Fibroblast of villous mesenchyme (primary cell): Measurements from ENCODE around the gene PRKRIP1. TPM values are rescaled to one million over a fixed set of nuclear protein-coding genes. Genes with fewer than 3 reads are reported as not detected.
"Not testable (repeated sequence)": the region's sequence is repeated elsewhere in the genome, so short reads cannot be mapped to it uniquely, and the experiment has no call there.

Source experiments
- DNase-seq: peaks from one replicate; pipeline ENCODE4 v3.0.0-alpha.2; 2010; ENCODE audit warnings: low read depth
- H3K4me3 ChIP-seq: 2 replicates; pipeline ENCODE4 v1.5.1; 2011; ENCODE audit warnings: low read depth, mild to moderate bottlenecking, low read length
- CTCF ChIP-seq: IDR thresholded peaks from 2 replicates; pipeline ENCODE4 v1.5.1; 2012; ENCODE audit warnings: low read depth, mild to moderate bottlenecking, low read length; ENCODE audit not compliant: insufficient read depth
- total RNA-seq: library from RNA; depleted of rRNA; stranded (reverse); fragments of >200 nt; gene quantifications from 2 replicates; pipeline ENCODE4 v1.2.3, GENCODE V29; 2012

The PRKRIP1 gene
- total RNA-seq, 1 donor = 18.6 TPM

- TF ChIP-seq CTCF = no peak
- no peak for DNase-seq
- H3K4me3 ChIP-seq = no peak overlapping the region
These were observed 2.4 kb downstream of the PRKRIP1 start for GRCh38 chr7:102398543-102398942.

DNA sequence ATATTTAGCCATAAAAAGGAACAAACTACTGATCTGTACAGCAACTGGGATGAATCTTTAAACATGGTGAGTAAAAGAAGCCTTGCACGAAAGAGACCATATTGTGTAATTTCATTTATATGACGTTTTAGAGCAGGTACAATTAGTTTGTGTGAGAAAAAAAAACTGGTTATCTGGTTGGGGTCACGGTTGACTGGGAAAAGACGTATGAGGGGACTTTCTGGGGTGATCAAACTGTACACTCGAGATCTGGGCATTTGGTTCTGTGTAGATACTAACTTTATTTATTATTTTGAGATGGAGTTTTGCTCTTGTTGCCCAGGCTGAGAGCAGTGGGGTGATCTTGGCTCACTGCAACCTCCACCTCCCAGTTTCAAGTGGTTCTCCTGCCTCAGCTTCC lies 4.2 kb downstream of the PRKRIP1 start:
- no peak for TF ChIP-seq CTCF
- no peak overlapping the region for H3K4me3 ChIP-seq
- DNase-seq = no peak

DNA sequence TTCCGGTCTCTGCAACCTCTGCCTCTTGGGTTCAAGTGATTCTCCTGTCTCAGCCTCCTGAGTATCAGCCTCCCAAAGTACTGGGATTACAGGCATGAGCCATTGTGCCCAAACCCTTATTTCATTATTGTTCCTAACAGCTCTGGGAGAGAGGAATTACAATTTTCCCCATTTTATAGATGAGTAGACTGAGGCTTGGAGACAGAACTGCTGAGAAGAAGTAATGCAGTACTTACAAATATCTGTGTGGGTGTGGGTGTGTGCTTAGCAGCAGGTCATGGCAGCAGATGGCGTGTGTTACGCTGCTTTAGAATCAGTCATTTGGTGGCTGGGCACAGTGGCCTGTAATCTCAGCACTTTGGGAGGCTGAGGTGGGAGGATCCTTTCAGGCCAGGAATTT lies 7.4 kb downstream of the PRKRIP1 start:
- DNase-seq = no peak
- no peak for TF ChIP-seq CTCF
- H3K4me3 ChIP-seq = no peak overlapping the region

GRCh38 chr7:102404005-102404861 lies 8.1 kb downstream of the PRKRIP1 start:
- peak; percentile 73 for TF ChIP-seq CTCF
- peak; percentile 51 for DNase-seq
- H3K4me3 ChIP-seq = no peak overlapping the region

DNA sequence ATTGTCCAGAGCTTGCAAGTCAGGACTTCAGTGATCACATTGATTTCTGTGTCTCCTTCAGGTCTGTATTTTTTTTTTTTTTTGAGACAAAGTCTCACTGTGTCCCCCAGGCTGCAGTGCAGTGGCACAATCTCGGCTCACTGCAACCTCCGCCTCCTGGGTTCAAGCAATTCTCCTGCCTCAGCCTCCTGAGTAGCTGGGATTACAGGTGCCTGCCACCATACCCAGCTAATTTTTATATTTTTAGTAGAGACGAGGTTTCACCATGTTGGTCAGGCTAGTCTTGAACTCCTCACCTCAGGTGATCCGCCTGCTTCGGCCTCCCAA lies 8.7 kb downstream of the PRKRIP1 start:
- not testable (repeated sequence) for DNase-seq, H3K4me3 ChIP-seq

GRCh38 chr7:102407910-102408309 lies 11.7 kb downstream of the PRKRIP1 start:
- no peak for TF ChIP-seq CTCF
- no peak overlapping the region for H3K4me3 ChIP-seq
- DNase-seq = no peak

- H3K4me3 ChIP-seq, DNase-seq: not testable (repeated sequence)
These were observed 12.4 kb downstream of the PRKRIP1 start for GRCh38 chr7:102408530-102408929.

GRCh38 chr7:102409340-102409739 lies 13.2 kb downstream of the PRKRIP1 start:
- no peak for TF ChIP-seq CTCF
- DNase-seq = no peak
- no peak overlapping the region for H3K4me3 ChIP-seq
